GM21825 (cell line): Measurements from ENCODE around the gene LYPD5.

Experiments used
- ATAC-seq: cut with Tn5 transposase; IDR thresholded peaks from one replicate; pipeline ENCODE4 v1.9.1; 2021; ENCODE audit warnings: mild to moderate bottlenecking, moderate library complexity; ENCODE audit not compliant: unreplicated experiment

Gene LYPD5

GRCh38 chr19:43754503-43755255 is 47.6 kb downstream of the LYPD5 start, which contains the start of gene SMG9:
Gene SMG9 (minus strand): TSS chr19:43754962. CDS start chr19:43750741, 4,221 bp downstream.
- peak; percentile 50 for ATAC-seq

GRCh38 chr19:43754253-43754502 is 48.1 kb downstream of the LYPD5 start:
- no peak for ATAC-seq

GRCh38 chr19:43752287-43752875 is 49.9 kb downstream of the LYPD5 start:
- ATAC-seq: no peak

- no peak for ATAC-seq
Observed at GRCh38 chr19:43751466-43752220, 50.6 kb downstream of the LYPD5 start.

GRCh38 chr19:43749898-43750297 is 52.3 kb downstream of the LYPD5 start:
- no peak for ATAC-seq

- ATAC-seq: no peak
Observed at GRCh38 chr19:43749152-43749551, 53.1 kb downstream of the LYPD5 start.

GRCh38 chr19:43748685-43749084 is 53.6 kb downstream of the LYPD5 start:
- no peak for ATAC-seq

- no peak for ATAC-seq
Observed at GRCh38 chr19:43748205-43748594, 54.0 kb downstream of the LYPD5 start.

GRCh38 chr19:43747557-43748204 is 54.6 kb downstream of the LYPD5 start:
- ATAC-seq: no peak
